ENCODE results near the gene CST4.

The CST4 gene

DNA sequence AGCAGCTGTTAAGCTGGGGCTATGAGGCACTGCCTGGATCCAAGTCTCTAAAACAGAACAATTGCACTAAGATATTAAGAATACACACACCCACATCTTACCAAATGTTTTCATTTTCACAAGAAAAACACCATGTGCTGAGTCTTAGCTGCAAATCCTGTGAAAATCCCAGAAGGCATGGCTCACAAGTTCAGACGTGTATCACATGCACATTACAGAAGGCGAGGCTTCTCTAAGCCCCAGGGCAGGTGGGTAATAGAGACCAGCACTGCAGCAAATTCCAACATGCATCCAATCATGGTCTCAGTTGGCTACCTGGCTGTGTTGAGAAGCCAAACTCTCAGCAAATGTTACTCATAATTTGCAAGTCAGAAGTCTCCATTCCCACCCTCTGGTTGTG, 34.8 kb downstream of the CST4 start:
- TF ChIP-seq, protein P1, sequence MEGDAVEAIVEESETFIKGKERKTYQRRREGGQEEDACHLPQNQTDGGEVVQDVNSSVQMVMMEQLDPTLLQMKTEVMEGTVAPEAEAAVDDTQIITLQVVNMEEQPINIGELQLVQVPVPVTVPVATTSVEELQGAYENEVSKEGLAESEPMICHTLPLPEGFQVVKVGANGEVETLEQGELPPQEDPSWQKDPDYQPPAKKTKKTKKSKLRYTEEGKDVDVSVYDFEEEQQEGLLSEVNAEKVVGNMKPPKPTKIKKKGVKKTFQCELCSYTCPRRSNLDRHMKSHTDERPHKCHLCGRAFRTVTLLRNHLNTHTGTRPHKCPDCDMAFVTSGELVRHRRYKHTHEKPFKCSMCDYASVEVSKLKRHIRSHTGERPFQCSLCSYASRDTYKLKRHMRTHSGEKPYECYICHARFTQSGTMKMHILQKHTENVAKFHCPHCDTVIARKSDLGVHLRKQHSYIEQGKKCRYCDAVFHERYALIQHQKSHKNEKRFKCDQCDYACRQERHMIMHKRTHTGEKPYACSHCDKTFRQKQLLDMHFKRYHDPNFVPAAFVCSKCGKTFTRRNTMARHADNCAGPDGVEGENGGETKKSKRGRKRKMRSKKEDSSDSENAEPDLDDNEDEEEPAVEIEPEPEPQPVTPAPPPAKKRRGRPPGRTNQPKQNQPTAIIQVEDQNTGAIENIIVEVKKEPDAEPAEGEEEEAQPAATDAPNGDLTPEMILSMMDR (IDR thresholded peaks at IDR 0.05; ENCODE audit: low read depth, low read length, missing control alignments): no peak
- no peak overlapping the region for H3K4me3 ChIP-seq (replicated peaks; ENCODE audit: low read depth, low read length)
- DNase-seq (ENCODE audit: extremely low read depth, low read depth): no peak

DNA sequence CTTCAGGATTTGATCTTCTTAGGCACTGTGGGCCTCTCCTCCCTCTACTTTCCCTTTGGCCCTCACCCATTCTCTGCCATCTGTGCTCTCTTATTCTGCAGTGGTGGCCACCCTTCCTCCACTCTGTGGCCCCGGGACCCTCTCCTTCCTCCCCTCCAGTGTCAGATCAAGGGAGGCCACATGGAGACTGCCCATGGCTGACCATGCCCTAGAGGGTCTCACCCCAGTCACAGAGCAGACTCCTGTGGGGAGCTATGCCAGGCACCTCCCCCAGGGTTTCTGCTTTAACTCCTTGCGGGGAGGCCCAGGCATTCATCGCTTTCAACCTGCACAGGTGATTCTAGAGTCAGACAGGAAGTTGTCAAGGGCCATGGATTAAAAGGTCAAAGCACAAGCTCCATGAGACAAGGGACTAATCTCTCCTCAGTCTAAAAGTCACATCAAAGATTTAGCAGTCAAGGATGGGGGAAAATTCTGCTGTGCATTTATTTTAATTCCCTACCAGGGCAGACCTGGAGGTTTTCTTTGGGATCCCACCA, 35.4 kb downstream of the CST4 start:
- TF ChIP-seq, protein P1 (IDR thresholded peaks at IDR 0.05; ENCODE audit: low read depth, low read length, missing control alignments): no peak
- DNase-seq (ENCODE audit: extremely low read depth, low read depth): no peak
- no peak overlapping the region for H3K4me3 ChIP-seq (replicated peaks; ENCODE audit: low read depth, low read length)

DNA sequence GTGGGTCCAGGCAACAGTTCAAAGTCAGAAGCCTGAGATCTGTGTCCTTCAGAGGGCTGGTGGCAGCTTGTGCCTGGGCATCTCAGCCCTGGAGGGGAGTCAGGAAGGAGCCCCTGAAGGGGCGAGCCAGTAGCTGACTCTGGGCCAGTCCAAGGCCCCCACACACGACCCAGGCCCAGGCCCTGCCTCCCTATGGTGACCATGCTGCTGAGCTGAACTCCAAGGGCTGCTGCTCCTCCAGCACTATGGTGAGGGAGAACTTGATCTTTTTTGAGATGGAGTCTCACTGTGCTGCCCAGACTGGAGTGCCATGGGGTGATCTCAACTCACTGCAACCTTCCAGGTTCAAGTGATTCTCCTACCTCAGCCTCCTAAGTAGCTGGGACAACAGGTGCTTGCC, 35.9 kb downstream of the CST4 start:
- H3K4me3 ChIP-seq (replicated peaks; ENCODE audit: low read depth, low read length): no peak overlapping the region
- DNase-seq (ENCODE audit: extremely low read depth, low read depth): no peak
- TF ChIP-seq, protein P1 (IDR thresholded peaks at IDR 0.05; ENCODE audit: low read depth, low read length, missing control alignments): no peak

DNA sequence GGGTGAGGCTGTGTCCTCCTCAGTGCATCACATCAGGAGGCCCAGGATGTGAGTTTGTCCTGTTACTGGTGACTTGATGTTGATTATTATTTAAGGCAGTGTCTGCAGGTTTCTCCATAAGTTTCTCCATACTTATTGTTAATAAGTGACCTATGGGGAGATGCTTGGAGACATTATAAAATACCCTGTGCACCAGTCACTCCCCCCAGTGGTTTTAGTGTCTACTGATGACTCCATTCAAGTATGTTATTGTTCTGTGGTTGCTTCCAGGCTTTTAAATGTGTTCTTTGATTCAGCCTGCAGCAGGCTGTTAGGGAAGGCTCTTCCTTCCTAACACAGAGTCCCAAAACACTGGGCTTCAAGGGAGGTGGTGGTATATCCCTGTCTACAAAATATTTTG, 36.5 kb downstream of the CST4 start:
- TF ChIP-seq, protein P1 (IDR thresholded peaks at IDR 0.05; ENCODE audit: low read depth, low read length, missing control alignments): no peak
- no peak for DNase-seq (ENCODE audit: extremely low read depth, low read depth)
- H3K4me3 ChIP-seq (replicated peaks; ENCODE audit: low read depth, low read length): no peak overlapping the region

DNA sequence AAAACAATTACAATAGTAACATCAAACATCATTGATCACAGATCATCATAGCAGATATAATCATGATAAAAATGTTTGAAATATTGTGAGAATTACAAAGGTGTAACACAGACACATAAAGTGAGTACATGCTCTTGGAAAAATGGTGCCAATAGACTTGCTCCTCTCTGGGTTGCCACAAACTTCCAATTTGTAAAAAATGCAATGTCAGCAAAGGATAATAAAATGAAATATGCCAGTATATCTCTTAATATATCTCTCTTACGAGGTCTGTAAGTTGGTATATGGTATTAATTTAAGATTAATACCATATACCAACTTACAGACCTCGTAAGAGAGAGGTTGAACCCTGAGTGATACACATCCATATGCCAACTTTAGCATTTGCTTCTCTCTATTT, 37.7 kb downstream of the CST4 start:
- no peak for DNase-seq (ENCODE audit: extremely low read depth, low read depth)
- TF ChIP-seq, protein P1 (IDR thresholded peaks at IDR 0.05; ENCODE audit: low read depth, low read length, missing control alignments): no peak
- H3K4me3 ChIP-seq (replicated peaks; ENCODE audit: low read depth, low read length): no peak overlapping the region

DNA sequence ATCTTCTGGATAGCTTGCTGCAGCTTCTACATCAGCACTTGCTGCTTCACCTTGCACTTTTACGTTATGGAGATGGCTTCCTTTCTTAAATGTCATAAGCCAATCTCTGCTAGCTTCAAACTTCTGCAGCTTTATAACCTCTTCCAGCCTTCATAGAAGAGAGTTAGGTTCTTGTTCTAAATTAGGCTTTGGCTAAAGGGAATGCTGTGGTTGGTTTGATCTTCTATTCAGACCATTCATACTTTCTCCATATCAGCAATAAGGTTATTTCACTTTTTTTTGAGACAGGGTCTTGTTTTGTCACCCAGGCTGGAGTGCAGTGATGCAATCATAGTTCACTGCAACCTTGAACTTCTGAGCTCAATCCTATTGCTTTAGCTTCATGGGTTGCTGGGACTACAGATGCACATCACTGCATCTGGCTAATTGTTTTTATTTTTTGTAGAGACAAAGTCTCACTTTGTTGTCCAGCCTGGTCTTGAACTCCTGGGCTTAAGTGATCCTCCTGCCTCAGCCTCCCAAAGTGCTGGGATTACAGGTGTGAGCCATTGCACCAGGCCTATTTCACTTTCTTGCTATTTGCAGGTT, 38.9 kb downstream of the CST4 start:
- no peak for DNase-seq (ENCODE audit: extremely low read depth, low read depth)
- no peak overlapping the region for H3K4me3 ChIP-seq (replicated peaks; ENCODE audit: low read depth, low read length)
- TF ChIP-seq, protein P1 (IDR thresholded peaks at IDR 0.05; ENCODE audit: low read depth, low read length, missing control alignments): no peak

DNA sequence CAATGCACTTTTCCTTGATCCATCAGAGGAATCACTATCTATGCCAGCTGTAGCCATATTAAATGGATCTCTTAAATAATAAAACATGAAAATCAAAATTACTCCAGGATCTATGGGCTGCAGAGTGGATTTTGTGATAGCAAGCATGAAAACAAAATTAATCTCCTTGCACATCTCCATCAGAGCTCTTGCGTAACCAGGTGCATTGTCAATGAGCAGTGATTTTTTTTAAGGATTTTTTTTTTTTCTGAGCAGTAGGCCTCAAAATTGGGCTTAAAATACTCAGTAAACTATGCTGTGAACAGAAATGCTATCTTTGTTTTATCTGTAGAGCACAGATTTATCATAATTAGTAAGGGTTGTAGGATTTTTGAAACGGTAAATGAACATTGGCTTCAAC, 39.6 kb downstream of the CST4 start:
- no peak overlapping the region for H3K4me3 ChIP-seq (replicated peaks; ENCODE audit: low read depth, low read length)
- TF ChIP-seq, protein P1 (IDR thresholded peaks at IDR 0.05; ENCODE audit: low read depth, low read length, missing control alignments): no peak
- DNase-seq (ENCODE audit: extremely low read depth, low read depth): no peak

All from HFF-Myc (cell line).